Right lobe of liver (tissue), 4 donors: ENCODE measurements around the gene PHF1.

Experiments used
- POLR2A ChIP-seq: fragments of 450-650 bp; IDR thresholded peaks from one replicate; pipeline ENCODE4 v1.6.1; 2017; ENCODE audit warnings: antibody characterized with exemption, mild to moderate bottlenecking
- TF ChIP-seq, protein P1 (sequence below), 4 donors: fragments of 200-600 bp in 3 of 4; fragments of 450-650 bp in 1 of 4; IDR thresholded peaks; one replicate each; pipeline versions ENCODE4 v1.5.1 to v1.8.0; 2016 to 2022; ENCODE audit warnings: antibody characterized with exemption in 4 of 4, mild to moderate bottlenecking in 2 of 4
- donor health status: DM: no; HTN: no; CAD: no.
- donor health status: DM: no; HTN: no; CAD: no.
- donor health status: DM: no; HTN: yes; CAD: no.

GRCh38 chr6:33434961-33435360 is 24.1 kb downstream of the PHF1 start:
- no peak for TF ChIP-seq POLR2A
- TF ChIP-seq, protein P1, sequence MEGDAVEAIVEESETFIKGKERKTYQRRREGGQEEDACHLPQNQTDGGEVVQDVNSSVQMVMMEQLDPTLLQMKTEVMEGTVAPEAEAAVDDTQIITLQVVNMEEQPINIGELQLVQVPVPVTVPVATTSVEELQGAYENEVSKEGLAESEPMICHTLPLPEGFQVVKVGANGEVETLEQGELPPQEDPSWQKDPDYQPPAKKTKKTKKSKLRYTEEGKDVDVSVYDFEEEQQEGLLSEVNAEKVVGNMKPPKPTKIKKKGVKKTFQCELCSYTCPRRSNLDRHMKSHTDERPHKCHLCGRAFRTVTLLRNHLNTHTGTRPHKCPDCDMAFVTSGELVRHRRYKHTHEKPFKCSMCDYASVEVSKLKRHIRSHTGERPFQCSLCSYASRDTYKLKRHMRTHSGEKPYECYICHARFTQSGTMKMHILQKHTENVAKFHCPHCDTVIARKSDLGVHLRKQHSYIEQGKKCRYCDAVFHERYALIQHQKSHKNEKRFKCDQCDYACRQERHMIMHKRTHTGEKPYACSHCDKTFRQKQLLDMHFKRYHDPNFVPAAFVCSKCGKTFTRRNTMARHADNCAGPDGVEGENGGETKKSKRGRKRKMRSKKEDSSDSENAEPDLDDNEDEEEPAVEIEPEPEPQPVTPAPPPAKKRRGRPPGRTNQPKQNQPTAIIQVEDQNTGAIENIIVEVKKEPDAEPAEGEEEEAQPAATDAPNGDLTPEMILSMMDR (IDR thresholded peaks at IDR 0.05) = no peak
